Measurements from ENCODE around the gene ARHGAP45. TPM values are rescaled to one million over a fixed set of nuclear protein-coding genes. Genes with fewer than 3 reads are reported as not detected.

Gene ARHGAP45
- total RNA-seq, 1 experiment from 2014 or later: 45.3 TPM

DNA sequence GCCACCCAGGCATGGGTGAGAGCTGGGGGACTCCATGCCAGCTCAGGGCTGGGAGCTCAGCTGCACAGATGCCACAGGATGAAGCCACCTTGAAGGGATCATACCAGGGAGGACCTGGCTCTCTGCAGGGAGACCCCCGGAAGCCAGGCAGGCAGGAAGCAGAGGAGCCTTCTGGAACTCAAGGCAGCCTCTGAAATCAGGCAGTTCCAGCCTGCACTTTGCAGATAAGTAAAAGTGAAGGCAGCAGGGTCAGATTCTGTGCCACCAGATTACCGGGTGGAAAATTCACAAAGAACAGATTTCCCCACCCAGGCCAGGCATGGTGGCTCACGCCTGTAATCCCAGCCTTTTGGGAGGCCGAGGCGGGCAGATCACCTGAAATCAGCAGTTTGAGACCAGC lies 48.6 kb upstream of the ARHGAP45 start:
- CTCF ChIA-PET: no interaction called here

DNA sequence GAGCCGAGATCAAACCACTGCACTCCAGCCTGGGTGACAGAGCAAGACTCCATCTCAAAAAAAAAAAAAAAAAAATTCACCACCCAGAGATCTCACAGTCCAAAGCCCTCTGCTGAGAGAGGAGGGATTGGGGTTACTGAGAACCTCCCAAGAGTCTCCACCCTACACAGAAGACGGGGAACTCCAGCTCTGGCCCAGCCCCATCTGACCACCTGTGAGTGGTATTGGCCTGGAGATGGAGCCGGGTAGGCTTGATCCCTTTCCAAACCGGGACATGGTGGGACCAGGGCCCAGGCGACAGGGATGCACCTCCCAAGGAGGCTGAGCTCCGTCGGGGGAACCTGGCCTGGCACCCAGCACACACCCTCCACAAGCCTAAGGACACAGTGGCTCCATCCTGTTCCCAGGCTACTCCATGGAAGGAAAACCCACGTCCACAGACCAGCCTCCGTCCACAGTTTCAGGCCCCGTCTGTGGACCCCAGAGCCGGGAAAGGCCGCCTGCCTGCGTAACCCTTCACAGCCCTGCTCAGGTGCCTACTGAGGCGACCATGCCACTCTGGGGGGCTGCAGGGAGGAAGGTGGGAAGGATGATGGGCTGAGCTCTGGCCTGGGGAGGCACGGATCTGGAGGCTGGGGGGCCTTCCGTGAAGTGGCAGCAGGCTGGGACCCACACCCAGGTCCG lies 47.9 kb upstream of the ARHGAP45 start:
- Histone ChIP-seq H4K20me1 (ENCODE audit: low read length) (peaks cover 50% of the 10 kb centered on the region), H3K27ac (ENCODE audit: low read length) (no peak overlapping the region), H3K9ac (ENCODE audit: low read length) (peak overlapping the region; percentile 92), H3K4me3 (ENCODE audit: low read length) (peak overlapping the region; percentile 93), H3K36me3 (ENCODE audit: low read depth, low read length) (no peaks in the 10 kb centered on the region), H3F3A (ENCODE audit: low read length, unreplicated experiment) (no peaks in the 10 kb centered on the region), H2AFZ (ENCODE audit: low read length) (no peak overlapping the region), H3K9me2 (replicated peaks; ENCODE audit: low read length) (no peaks in the 10 kb centered on the region), H3K9me3 (ENCODE audit: low read length) (no peaks in the 10 kb centered on the region), H3K79me2 (ENCODE audit: low read length) (peaks cover 67% of the 10 kb centered on the region), H3K4me1 (ENCODE audit: insufficient read depth, low read length) (peaks cover 22% of the 10 kb centered on the region), H3K27me3 (ENCODE audit: low read length) (no peaks in the 10 kb centered on the region), H3K4me2 (ENCODE audit: low read length) (peak overlapping the region; percentile 97)
- BruUV-seq (replicated peaks): no TSS peak
- no peak for TF ChIP-seq EZH2phosphoT487 (IDR thresholded peaks at IDR 0.05; ENCODE audit: borderline replicate concordance, low read length)
- TF ChIP-seq, protein P1, sequence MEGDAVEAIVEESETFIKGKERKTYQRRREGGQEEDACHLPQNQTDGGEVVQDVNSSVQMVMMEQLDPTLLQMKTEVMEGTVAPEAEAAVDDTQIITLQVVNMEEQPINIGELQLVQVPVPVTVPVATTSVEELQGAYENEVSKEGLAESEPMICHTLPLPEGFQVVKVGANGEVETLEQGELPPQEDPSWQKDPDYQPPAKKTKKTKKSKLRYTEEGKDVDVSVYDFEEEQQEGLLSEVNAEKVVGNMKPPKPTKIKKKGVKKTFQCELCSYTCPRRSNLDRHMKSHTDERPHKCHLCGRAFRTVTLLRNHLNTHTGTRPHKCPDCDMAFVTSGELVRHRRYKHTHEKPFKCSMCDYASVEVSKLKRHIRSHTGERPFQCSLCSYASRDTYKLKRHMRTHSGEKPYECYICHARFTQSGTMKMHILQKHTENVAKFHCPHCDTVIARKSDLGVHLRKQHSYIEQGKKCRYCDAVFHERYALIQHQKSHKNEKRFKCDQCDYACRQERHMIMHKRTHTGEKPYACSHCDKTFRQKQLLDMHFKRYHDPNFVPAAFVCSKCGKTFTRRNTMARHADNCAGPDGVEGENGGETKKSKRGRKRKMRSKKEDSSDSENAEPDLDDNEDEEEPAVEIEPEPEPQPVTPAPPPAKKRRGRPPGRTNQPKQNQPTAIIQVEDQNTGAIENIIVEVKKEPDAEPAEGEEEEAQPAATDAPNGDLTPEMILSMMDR (conservative IDR thresholded peaks at IDR 0.05; ENCODE audit: low read depth, low read length): no peak
- no peak for TF ChIP-seq EZH2 (IDR thresholded peaks at IDR 0.05; ENCODE audit: low read length, unreplicated experiment)
- ATAC-seq (no peak), DNase-seq (no peak)
- CTCF ChIA-PET: interaction anchor here (0.7 kb wide), 2 partner anchors 15 to 225 kb away, joined by 4 to 5 read pairs; no protein-coding TSS in a partner anchor
- POLR2A ChIA-PET (ENCODE audit: unreplicated experiment): interaction anchor here (0.8 kb wide), 1 partner anchor 35 kb away, joined by 9 read pairs; the partner anchor contains the start of gene WDR18
- intact Hi-C loops (cut with micrococcal nuclease): no loop called here

More for the DNA sequence above, 48.6 kb upstream of the ARHGAP45 start:
- no peak overlapping the region for H2AFZ ChIP-seq (ENCODE audit: low read length)
- H3K79me2 ChIP-seq (ENCODE audit: low read length): peaks cover 69% of the 10 kb centered on the region
- no peaks in the 10 kb centered on the region for H3K27me3 ChIP-seq (ENCODE audit: low read length)
- no peaks in the 10 kb centered on the region for H3F3A ChIP-seq (ENCODE audit: low read length, unreplicated experiment)
- peaks cover 50% of the 10 kb centered on the region for H4K20me1 ChIP-seq (ENCODE audit: low read length)
- no peak overlapping the region for H3K27ac ChIP-seq (ENCODE audit: low read length)
- BruUV-seq (replicated peaks): no TSS peak
- no peaks in the 10 kb centered on the region for H3K9me3 ChIP-seq (ENCODE audit: low read length)
- H3K36me3 ChIP-seq (ENCODE audit: low read depth, low read length): no peaks in the 10 kb centered on the region
- intact Hi-C loops (cut with micrococcal nuclease): no loop called here
- no peak overlapping the region for H3K9ac ChIP-seq (ENCODE audit: low read length)
- peak overlapping the region; percentile 97 for H3K4me2 ChIP-seq (ENCODE audit: low read length)
- DNase-seq (no peak), ATAC-seq (no peak)
- H3K4me1 ChIP-seq (ENCODE audit: insufficient read depth, low read length): peaks cover 22% of the 10 kb centered on the region
- POLR2A ChIA-PET (ENCODE audit: unreplicated experiment): no interaction called here
- TF ChIP-seq EZH2 (IDR thresholded peaks at IDR 0.05; ENCODE audit: low read length, unreplicated experiment): no peak
- TF ChIP-seq, protein P1 (conservative IDR thresholded peaks at IDR 0.05; ENCODE audit: low read depth, low read length): no peak
- TF ChIP-seq EZH2phosphoT487 (IDR thresholded peaks at IDR 0.05; ENCODE audit: borderline replicate concordance, low read length): no peak
- H3K9me2 ChIP-seq (replicated peaks; ENCODE audit: low read length): no peaks in the 10 kb centered on the region
- peak overlapping the region; percentile 93; the same call in 1 of the 2 replicates for H3K4me3 ChIP-seq (ENCODE audit: low read length)

GRCh38 chr19:1019616-1019961 lies 47.4 kb upstream of the ARHGAP45 start:
- Histone ChIP-seq H3K79me2 (ENCODE audit: low read length) (peaks cover 63% of the 10 kb centered on the region), H3K27ac (ENCODE audit: low read length) (no peak overlapping the region), H3K4me1 (ENCODE audit: insufficient read depth, low read length) (peaks cover 22% of the 10 kb centered on the region), H3K36me3 (ENCODE audit: low read depth, low read length) (no peaks in the 10 kb centered on the region), H3K9me2 (replicated peaks; ENCODE audit: low read length) (no peaks in the 10 kb centered on the region), H4K20me1 (ENCODE audit: low read length) (peaks cover 50% of the 10 kb centered on the region), H3F3A (ENCODE audit: low read length, unreplicated experiment) (no peaks in the 10 kb centered on the region), H3K9me3 (ENCODE audit: low read length) (no peaks in the 10 kb centered on the region), H3K4me3 (ENCODE audit: low read length) (peak overlapping the region; percentile 93), H2AFZ (ENCODE audit: low read length) (no peak overlapping the region), H3K27me3 (ENCODE audit: low read length) (no peaks in the 10 kb centered on the region), H3K4me2 (ENCODE audit: low read length) (peak overlapping the region; percentile 97), H3K9ac (ENCODE audit: low read length) (peak overlapping the region; percentile 92)
- ChIA-PET POLR2A (ENCODE audit: unreplicated experiment) (interaction anchor here (0.8 kb wide), 1 partner anchor 36 kb away, joined by 9 read pairs; the partner anchor contains the start of gene WDR18), CTCF (interaction anchor here (0.7 kb wide), 2 partner anchors 16 to 224 kb away, joined by 4 to 5 read pairs; no protein-coding TSS in a partner anchor)
- ATAC-seq (no peak), DNase-seq (no peak)
- intact Hi-C loops (cut with micrococcal nuclease): no loop called here
- no peak for TF ChIP-seq EZH2 (IDR thresholded peaks at IDR 0.05; ENCODE audit: low read length, unreplicated experiment)
- no peak for TF ChIP-seq EZH2phosphoT487 (IDR thresholded peaks at IDR 0.05; ENCODE audit: borderline replicate concordance, low read length)
- TF ChIP-seq, protein P1 (conservative IDR thresholded peaks at IDR 0.05; ENCODE audit: low read depth, low read length): no peak
- no TSS peak for BruUV-seq (replicated peaks)
